G401 (cell line): ENCODE data around the gene ZNF492. TPM values are rescaled to one million over a fixed set of nuclear protein-coding genes. Genes with fewer than 3 reads are reported as not detected.
"Not testable (repeated sequence)": the region's sequence is repeated elsewhere in the genome, so short reads cannot be mapped to it uniquely, and the experiment has no call there.

Experiments
- DNase-seq: peaks from one replicate; pipeline ENCODE4 v3.0.0-alpha.2; 2015; ENCODE audit warnings: low spot score
- in situ Hi-C: cut with HindIII; loops from 2 replicates; pipeline ENCODE4 v1.10.0; 2016; ENCODE audit warnings: low sequenced_read_pairs, mixed read lengths
- total RNA-seq: library from RNA; depleted of rRNA; stranded (reverse); fragments of >200 nt; shearing (Covaris generic); gene quantifications from 2 replicates; pipeline ENCODE4 v1.2.3, GENCODE V29; 2014; rRNA removed

ZNF492 gene
- total RNA-seq, result 0.25 and 1.9 TPM in 2 replicates

DNA sequence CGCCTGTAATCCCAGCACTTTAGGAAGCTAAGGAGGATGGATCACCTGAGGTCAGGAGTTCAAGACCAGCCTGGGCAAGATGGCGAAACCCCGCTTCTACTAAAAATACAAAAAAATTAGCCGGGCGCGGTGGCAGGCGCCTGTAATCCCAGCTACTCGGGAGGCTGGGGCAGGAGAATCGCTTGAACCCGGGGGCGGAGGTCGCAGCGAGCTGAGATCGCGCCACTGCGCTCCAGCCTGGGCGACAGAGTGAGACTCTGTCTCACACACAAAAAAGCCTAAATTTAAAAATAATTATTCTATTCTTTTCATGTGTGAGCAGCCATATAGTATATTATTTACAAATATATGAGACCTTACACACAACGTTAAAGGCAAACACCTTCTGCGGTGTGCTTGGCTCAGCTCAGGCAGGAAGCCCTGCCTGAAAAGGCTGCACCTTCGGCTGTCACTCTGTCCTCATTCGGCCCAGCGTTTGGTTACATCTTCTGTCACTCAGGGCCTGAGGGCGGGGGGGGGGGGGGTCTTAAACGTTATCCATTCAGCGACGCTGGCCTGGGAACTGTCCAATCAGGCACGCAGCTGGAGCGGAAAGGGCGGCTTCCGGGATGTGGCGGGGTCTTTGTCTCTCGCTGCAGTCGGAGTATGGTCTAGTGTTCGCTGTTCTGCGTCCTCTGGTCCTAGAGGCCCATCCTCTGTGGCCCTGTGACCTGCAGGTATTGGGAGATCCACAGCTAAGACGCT lies at the start of gene ZNF492:
TSS of gene ZNF492 (plus strand) at position 619 of the 744 bp plus-strand sequence. CDS start 19,076 bp downstream, outside the sequence.
- peak; percentile 87 for DNase-seq

DNA sequence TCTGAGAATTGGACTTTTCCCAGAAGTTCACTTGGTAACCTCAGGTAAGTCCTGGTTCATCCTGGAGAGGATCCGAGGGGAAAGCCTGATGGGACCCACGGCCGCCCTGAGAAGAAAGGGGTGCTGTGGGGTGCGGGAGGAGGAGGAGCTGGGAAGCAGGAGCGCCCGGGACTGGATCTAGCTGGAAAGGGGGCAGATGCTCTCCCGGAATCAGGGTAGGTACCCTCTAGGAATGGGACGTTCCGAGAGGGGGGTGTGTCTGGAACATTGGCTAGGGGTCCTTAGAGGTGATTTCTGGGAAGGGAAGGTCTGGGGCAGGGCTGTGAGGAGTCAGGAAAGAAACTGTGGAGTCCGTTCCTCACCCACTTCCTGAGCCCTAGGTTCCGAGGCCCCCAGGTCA lies 38.7 kb upstream of the ZNF492 start:
- no peak for DNase-seq
- in situ Hi-C loops, result no loop called here

More for the DNA sequence above, at the start of gene ZNF492:
- in situ Hi-C loops, result not testable (repeated sequence)

DNA sequence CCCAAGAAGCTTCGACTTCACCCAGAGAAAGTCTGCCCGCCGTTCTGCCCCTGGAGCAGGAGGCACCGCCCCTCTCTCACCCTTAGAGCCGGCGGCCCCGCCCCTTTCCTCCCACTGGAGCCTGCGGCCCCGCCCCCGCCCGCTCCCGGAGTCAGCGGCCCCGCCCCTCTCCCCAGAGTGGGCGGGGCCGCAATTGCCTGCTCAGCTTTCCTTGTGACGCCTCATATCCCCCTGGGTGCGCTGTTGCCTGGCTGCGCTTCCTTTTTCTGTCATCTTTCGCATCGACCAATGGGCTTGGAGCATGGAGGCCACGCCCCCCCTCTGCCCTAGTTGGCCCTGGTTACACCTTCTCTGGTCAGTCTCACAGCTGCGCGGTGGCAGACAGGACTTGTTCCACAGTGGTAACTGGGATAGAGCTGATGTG lies 38.2 kb upstream of the ZNF492 start:
- no peak for DNase-seq
- in situ Hi-C loops, result no loop called here

DNA sequence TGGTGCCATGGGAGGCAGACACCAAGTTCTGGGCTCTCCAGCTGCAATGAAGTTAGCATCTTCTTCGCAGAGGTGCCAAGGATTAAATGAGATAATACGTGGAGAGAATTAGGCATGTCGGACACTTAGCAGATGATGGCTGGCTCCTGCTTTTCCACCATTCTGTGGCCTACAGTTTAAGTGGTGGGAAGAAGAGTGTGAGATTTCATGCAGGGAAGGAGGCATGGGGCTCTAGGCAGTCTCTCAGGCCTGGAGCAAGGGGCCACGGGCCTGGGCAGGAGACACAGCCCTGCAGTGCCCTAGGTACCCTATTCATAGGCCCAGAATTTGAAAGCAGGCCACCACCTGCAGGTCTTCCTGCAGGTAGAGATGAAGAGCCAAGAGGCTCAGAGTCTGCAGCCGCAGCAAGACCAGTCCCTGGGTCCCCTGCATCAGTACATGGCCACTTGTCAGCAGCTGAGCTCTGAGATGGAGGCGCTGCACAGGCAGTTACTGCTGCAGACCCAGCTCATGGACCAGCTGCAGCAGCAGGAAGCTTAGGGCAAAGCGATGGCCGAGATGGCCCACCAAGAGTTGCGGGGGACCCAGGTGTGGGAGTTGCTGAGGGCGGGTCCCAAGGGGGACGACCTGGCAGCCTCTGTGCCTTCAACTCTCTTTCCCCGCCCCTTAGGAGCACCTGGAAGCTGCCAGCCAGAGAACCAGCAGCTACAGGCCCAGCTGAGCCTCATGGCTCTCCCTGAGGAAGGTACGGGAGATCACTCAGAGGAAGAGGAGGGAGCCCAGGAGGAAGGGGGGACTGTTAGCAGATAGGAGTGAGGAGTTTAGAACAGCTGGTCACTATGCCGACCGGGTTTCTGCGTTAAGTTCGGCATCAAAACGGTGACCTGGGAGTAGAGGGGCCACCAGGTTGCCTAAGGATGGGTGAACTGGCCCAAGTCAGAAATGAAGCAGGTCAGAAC lies 33.2 kb upstream of the ZNF492 start:
- in situ Hi-C loops, result no loop called here
- DNase-seq, result no peak

DNA sequence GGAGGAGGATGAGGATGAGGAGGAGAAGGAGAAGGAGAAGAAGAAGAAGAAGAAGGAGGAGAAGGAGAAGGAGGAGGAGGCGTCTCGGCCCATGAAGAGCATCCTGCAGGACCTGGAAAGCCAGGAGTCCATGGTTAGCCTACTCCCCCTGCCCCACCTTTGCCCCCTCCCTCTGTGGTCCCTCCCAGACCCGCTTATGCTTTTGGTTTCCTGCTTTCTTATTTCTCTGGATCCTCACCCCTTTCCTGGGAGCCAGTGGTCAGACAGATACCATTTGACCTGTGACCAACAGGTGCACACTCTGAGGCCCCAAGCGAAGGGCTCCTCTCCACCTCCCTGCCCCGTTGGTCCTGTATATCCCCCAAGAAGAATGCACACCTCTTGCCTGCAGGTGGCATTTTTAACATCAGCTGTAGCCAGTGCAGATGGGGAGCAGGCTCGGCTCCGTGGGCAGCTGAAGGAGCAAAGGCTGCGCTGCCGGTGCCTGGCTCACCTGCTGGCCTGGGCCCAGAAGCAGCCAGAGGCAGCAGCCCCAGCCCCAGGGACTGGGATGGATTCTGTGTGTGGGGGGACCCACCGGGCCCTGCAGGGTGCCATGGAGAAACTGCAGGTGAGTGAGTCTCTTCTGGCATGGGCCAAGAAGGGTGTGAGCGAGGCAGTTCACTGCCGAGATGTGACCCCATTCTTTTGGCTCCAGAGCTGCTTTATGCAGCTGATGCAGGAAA lies 32.1 kb upstream of the ZNF492 start:
- DNase-seq, result no peak
- in situ Hi-C loops, result no loop called here

DNA sequence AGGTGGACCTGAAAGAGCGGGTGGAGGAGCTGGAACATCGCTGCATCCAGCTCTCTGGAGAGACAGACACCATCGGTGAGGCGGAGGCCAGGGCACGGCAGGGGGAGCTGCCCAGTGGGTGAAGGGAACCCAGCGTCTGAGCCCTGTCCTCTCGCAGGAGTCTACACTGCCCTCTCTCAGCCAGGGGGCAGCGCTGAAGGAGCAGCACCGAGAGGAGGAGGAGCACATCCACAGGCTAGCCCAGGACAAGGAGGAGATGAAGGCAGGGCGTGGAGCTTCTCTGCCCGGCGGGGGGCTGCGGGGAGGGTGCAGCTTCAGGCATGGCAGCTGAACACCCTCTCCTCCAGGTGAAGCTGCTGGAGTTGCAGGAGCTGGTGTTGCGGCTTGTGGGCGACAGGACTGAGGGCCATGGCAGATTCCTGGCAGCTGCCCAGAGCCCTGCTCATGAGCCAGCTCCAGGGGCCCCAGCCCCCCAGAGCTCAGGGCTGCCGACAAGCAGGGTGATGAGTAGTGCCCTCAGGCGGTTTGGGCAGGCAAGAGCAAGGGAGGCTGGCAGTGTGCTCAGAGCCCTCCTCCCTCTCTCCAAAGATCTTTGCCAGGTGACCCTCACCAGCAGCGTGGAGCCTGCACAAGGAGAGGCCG lies 31.4 kb upstream of the ZNF492 start:
- no peak for DNase-seq
- in situ Hi-C loops, result no loop called here

DNA sequence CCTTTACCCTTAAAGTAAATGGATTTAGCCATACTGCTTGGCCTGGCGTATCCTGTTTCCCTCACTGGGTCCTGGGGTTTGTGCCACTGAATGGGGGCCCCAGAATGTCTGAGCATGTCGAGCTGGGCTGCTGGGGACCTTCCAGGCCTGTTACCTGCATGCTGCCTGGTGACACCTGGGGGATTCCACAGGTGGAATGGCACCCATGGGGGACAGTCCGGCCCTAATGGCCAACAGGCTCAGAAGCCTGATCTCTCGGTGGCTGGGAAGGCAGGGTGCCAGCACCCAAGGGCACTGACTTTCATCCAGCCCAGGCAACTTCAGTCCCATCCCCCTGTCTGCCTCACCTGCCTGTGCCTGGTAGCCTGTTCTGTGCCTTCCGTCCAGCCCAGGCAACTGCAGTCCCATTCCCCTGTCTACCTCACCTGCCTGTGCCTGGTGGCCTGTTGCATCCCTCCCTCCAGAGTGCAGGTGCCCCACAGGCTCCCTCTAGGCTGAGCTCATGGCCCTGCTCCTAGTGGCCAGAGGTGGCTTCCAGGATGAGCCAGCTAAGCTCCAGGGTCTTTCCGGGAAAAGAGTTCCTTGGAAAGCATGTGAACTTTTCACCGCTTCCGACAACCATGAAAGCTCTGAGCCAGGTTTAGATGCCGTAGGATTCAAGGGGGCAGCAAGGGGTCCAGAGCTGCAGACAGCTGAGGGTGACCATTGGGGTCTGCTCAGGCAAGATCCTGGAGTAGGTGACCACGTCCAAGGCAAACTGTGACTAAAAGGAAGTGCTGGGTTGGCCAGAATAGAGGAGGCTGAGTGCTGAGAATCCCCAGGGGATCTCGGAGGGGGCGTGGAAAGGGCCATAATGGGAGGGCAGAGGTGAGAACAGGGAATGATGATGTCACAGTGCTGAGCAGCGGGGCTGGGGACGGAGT lies 30.3 kb upstream of the ZNF492 start:
- in situ Hi-C loops, result no loop called here
- DNase-seq, result no peak

DNA sequence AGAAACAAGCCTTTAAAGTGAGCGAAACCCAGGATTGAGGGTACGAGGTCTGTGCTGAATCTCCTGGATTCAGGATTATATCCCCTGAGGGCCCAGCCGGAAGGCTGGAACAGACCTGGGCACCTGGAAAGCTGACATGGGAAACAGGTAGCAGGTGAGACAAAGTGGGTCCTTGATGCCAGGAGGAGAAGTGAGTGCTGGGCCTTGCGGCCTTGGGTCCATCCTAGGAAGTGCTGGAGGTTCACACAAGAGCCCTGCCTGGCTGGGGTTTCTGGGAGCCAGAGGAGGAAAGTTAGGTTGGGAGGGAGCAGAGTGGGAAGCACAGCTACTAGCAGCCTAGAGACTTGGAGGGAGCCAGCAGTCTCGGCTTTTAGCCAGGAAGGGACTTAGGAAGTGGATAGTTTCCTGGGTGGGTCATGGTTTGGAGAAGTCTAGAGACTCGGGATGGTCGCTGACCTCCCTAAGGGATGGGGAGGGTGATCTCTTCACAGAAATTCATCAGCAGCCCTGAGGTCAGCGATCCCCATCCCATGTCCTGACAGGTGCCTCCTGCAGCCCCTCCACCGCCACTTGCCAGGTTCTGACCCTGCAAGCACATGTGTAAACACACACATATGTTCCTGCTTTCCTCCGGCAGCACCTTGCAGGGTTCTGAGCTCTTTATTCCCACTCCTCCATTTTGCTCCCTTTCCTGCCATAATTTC lies 29.4 kb upstream of the ZNF492 start:
- DNase-seq, result no peak
- in situ Hi-C loops, result no loop called here

DNA sequence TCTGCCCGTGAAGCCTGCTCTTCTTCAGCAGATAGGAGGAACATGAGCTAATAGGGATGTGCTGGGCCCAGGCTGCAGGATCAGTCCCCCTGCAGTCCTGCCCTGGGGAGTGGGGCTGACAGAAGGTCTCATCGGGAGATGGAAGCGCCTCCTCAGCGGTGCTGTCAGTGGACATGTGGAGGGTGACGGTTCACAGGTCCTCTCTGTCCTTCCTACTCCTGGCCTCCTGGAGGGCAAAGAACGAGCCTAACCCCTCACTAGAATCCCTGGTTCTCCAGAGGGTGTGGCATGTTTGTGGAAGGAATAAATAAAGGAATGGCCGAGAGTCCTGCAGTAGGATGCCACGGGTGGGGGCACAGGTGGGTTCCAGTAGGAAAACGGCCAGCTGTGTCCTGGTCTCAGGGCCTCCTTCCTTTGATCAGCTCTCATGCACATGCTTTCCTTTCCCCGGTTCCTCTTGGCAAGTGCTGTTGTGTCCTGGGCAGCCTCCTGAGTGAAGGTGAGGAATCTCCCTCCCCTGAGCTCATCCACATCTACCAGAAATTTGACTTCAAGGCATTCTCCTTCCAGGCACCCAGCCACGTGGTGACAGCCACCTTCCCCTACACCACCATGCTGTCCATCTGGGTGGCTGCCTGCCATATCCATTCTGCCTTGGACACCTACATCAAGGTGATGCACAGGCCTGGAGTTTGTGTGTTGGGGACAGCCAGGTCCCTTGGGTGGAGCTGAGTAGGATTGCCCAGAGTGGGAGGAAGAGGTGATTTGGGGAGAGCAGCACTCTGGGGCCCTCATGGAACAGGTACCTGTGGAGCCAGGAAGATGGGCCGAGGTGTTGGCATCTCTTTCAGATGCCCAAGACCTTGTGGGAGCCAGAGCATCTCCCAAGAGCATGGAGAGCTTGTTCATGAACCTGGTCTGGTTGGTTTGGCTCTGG lies 28.6 kb upstream of the ZNF492 start:
- in situ Hi-C loops, result no loop called here
- no peak for DNase-seq

DNA sequence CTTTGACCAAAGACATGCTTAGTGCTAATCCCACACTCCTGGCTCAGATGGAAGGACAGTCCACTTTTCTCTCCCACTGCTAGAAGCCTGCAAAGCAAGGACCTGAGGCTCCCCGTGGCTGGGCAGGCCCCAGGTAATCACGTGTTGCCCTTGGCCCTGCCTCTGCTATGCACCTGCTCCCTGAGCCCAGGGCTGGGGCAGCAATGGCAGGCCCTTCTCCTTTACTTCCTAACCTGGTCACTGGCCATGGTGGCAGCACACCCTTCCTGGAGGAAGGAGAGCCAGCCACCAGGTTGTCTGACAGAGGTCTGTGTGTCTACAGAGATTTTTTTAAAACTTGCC lies 27.9 kb upstream of the ZNF492 start:
- in situ Hi-C loops, result no loop called here
- DNase-seq, result no peak

DNA sequence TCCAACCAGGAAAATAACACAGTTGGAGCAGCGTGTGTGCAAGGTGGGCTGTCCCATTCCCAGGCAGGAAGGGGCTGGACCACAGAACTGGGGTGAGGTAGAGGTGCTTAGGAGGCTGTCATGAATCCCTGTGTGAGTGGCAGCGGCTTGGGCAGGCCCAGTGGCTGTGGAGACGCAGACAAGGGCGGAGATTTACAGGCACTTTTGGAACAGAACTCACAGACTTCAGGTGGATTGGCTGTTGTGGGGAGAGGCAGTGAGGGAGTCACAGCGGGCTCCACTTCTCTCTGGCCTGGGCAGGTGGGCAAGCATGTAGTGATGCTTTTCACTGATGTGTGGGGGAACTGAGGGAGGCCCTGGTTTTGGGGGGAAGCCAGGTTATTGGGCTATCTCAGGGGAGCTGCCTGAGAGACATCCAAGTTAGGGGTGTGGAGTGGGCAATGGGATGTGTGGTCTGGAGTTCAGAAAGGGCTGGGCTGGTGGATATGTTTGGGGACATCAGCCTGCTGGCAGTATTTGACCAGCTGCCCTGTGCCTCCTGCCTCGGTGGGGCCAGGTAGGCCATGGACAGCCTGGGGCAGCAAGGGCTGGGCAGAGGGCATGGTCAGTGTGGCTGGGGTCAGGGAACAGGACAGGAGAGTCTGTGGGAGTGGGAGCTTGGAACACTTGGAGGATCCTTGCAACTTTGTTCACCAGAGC lies 27.0 kb upstream of the ZNF492 start:
- no peak for DNase-seq
- in situ Hi-C loops, result no loop called here

DNA sequence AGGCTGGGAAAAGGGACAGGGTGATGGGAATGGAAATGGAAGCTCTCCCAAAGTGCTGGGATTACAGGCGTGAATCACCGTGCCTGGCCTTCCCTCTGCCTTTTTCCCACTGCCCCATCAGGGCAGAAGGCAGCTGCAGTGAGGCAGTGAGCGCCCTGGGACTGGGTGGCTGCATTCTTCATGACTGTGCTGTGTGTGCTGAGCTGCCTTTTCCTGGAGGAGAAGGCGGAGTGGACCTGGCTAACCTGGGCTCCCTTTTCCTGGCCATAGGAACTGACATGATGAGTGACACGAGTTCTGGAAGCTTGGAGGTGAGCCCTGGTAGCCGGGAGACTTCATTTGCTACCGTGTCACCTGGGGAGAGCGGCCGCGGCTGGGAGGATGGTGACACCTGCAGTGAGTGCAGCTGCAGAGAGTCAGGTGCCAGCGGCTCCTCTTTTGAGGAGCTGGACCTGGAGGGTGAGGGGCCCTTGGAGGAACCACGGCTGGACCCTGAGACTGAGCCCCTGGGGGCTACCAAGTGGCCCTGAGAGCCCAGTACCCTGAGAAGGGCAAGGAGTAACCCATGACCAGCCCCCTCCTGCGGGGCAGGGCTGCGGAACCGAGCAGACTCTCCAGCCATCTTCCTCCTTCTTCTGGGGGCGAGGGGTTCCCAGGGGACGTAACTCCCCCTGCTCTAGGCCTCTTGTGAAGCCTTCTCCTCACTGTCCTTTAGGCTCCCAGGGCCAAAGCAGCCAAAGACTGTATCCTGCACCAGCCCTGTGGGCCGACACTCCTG lies 26.3 kb upstream of the ZNF492 start:
- DNase-seq, result no peak
- in situ Hi-C loops, result no loop called here

DNA sequence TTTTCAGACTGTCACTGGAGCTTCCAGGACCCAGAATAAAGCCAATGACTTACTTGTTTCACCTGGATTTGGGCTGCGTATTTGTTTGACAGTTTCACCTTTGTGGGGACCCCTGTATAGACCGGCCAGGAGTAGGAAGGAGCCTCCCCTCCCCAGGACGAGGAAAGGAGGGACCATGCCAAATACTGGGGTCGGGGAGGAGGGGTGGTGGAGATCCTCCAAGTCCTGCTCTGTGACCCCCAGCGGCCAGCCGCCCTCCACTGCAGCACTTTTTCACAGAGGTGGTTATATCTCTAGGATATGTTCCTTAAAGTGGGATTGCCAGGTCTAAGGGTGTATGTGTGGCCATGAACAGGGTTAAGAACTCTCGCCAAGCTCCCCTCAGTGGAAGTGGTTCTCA lies 25.7 kb upstream of the ZNF492 start:
- in situ Hi-C loops, result no loop called here
- no peak for DNase-seq

DNA sequence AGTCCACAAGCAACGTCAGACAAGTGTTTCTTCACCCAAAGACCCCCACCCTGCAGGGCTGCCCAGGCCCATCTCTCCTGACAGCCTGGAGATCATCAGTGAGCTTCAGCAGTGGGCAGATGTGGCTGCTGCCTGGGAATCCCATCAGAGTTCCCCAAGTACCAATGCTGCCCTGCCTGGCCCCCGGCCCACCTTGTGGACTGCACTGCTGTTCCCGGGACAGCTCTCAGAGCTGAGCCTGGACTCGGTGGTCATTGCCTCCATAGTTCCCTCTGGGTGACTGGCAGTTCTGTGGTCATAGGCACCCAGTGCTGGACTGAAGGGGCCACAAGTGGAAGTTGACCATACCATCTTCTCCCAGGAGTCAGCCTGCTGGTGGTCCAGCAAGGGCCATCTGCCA lies 24.5 kb upstream of the ZNF492 start:
- in situ Hi-C loops, result no loop called here
- DNase-seq, result no peak

DNA sequence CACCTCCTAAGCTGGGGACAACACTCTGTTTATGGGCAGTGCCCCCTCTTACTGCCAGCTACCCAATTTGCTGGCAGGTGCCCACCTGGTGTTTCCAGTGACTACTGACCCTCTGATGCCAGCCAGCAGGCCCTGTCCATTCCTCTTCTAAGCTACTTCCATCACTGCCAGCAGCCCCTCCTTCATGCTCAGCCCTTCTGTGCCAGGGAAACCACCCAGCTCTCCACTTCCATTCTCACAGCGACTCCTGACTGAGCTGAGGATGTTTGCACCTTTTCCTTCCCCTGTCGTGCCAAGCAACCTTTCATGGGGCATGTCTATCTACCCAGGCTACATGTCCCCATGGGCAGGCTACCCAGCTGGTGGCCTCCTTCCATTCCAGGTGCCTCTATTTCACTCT lies 24.0 kb upstream of the ZNF492 start:
- no peak for DNase-seq
- in situ Hi-C loops, result no loop called here
